MM.1S (cell line): Measurements from ENCODE around the gene CHMP6.

ENCODE experiments used
- DNase-seq: peaks from one replicate; pipeline ENCODE4 v3.0.0-alpha.2; 2015
- H2AFZ ChIP-seq: fragments of 300-600 bp; sonication (generic); 2 replicates; pipeline ENCODE4 v1.6.0; 2016; ENCODE audit warnings: antibody characterized with exemption, low read length
- H3F3A ChIP-seq: fragments of 300-600 bp; sonication (generic); 2 replicates; pipeline ENCODE4 v1.6.1; 2016; ENCODE audit warnings: mild to moderate bottlenecking, antibody characterized with exemption, low read length, moderate library complexity, mixed read lengths; ENCODE audit not compliant: insufficient read depth
- H3K27ac ChIP-seq: fragments of 300-600 bp; sonication (generic); 2 replicates; pipeline ENCODE4 v1.5.1; 2016; ENCODE audit warnings: mild to moderate bottlenecking, low read length
- H3K27me3 ChIP-seq: fragments of 300-600 bp; sonication (generic); replicated peaks from 2 replicates; pipeline ENCODE4 v1.6.0; 2016; ENCODE audit warnings: low read length; ENCODE audit not compliant: insufficient read depth
- H3K36me3 ChIP-seq: fragments of 300-600 bp; sonication (generic); replicated peaks from 2 replicates; pipeline ENCODE4 v1.6.1; 2016; ENCODE audit warnings: mild to moderate bottlenecking, low read length, mixed read lengths; ENCODE audit not compliant: insufficient read depth
- H3K4me1 ChIP-seq: fragments of 300-600 bp; sonication (generic); 2 replicates; pipeline ENCODE4 v1.6.1; 2016; ENCODE audit warnings: low read length, mixed read lengths
- H3K4me2 ChIP-seq: fragments of 300-600 bp; sonication (generic); 2 replicates; pipeline ENCODE4 v1.6.0; 2016; ENCODE audit warnings: low read depth, low read length
- H3K4me3 ChIP-seq: fragments of 300-600 bp; sonication (generic); 2 replicates; pipeline ENCODE4 v1.5.1; 2016; ENCODE audit warnings: low read length, mixed read lengths
- H3K79me2 ChIP-seq: fragments of 300-600 bp; sonication (generic); 2 replicates; pipeline ENCODE4 v1.6.1; 2016; ENCODE audit warnings: mixed run types, low read length, mixed read lengths
- H3K9ac ChIP-seq: fragments of 300-600 bp; sonication (generic); 2 replicates; pipeline ENCODE4 v1.6.1; 2016; ENCODE audit warnings: low read length, mixed read lengths
- H3K9me2 ChIP-seq: fragments of 300-600 bp; sonication (generic); replicated peaks from 2 replicates; pipeline ENCODE4 v1.6.1; 2016; ENCODE audit warnings: mild to moderate bottlenecking, low read length, mixed read lengths; ENCODE audit not compliant: insufficient read depth
- H3K9me3 ChIP-seq: fragments of 300-600 bp; sonication (generic); replicated peaks from 2 replicates; pipeline ENCODE4 v1.6.1; 2016; ENCODE audit warnings: mild to moderate bottlenecking, low read length, mixed read lengths; ENCODE audit not compliant: insufficient read depth
- H4K20me1 ChIP-seq: fragments of 300-600 bp; sonication (generic); 2 replicates; pipeline ENCODE4 v1.6.1; 2016; ENCODE audit warnings: mild to moderate bottlenecking, low read length, moderate library complexity, mixed read lengths; ENCODE audit not compliant: insufficient read depth
- CTCF ChIP-seq: fragments of 300-600 bp; sonication (generic); IDR thresholded peaks from 2 replicates; pipeline ENCODE4 v1.5.1; 2016; ENCODE audit warnings: antibody characterized with exemption, low read length, mixed read lengths
- EZH2 ChIP-seq: fragments of 300-600 bp; sonication (generic); optimal IDR thresholded peaks from 2 replicates; pipeline ENCODE3; 2017; ENCODE audit warnings: low read depth, mild to moderate bottlenecking, antibody characterized with exemption, low read length, mixed read lengths
- EZH2phosphoT487 ChIP-seq: fragments of 300-600 bp; sonication (generic); IDR thresholded peaks from 2 replicates; pipeline ENCODE4 v1.6.1; 2018; ENCODE audit warnings: antibody characterized with exemption, low read length

CHMP6 gene

DNA sequence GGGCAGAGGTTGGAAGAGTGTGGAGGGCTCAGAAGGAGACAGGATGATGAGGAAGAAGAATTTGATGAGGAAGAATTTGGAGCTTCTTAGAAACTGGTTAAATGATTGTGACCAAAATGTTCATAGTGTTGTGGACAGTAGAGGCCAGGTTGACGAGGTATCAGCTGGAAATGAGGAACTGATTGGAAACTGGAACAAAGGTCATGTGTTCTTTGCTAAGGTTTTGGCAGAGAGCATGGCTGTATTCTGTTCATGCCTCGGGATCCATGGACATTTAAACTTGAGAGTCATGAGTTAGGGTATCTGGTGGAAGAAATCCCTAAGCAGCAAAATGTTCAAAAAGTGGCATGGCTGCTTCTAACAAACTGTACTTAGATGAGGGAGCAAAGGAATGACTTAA is 19.3 kb downstream of the CHMP6 start:
- H3K79me2 ChIP-seq = no peaks in the 10 kb centered on the region
- no peaks in the 10 kb centered on the region for H3F3A ChIP-seq
- H2AFZ ChIP-seq = no peak overlapping the region
- H3K4me1 ChIP-seq = no peaks in the 10 kb centered on the region
- TF ChIP-seq CTCF (no peak), EZH2phosphoT487 (no peak), EZH2 (no peak)
- H3K27ac ChIP-seq = no peak overlapping the region
- peaks cover 13% of the 10 kb centered on the region for H3K27me3 ChIP-seq
- no peak overlapping the region for H3K4me2 ChIP-seq
- DNase-seq = no peak
- H4K20me1 ChIP-seq = no peaks in the 10 kb centered on the region
- no peaks in the 10 kb centered on the region for H3K9me3 ChIP-seq
- H3K9me2 ChIP-seq = no peaks in the 10 kb centered on the region
- no peak overlapping the region for H3K9ac ChIP-seq
- H3K4me3 ChIP-seq = no peak overlapping the region
- H3K36me3 ChIP-seq = no peaks in the 10 kb centered on the region

DNA sequence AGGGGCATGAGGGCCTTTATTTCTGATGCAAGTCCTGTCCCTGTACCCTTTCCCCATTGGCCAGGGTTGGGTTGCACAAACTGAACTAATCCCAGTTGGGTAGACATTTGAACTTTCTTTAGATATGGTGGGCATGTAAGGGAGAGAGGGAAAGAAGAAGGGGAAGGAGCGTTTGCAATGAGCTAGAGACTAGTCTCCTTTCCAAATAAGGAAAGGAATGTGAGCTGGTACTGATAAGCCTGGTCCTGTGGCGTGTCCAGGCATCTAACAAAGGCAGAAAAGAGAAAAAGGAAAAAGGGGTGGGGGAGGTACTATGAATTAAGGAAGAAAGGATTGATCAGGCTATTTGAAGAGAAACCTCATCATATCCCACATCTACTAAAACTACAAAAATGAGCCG is 20.3 kb downstream of the CHMP6 start:
- H3K79me2 ChIP-seq = no peaks in the 10 kb centered on the region
- no peak overlapping the region for H3K9ac ChIP-seq
- no peaks in the 10 kb centered on the region for H3K36me3 ChIP-seq
- no peaks in the 10 kb centered on the region for H4K20me1 ChIP-seq
- H3K9me2 ChIP-seq = no peaks in the 10 kb centered on the region
- no peaks in the 10 kb centered on the region for H3F3A ChIP-seq
- no peak overlapping the region for H3K27ac ChIP-seq
- no peak overlapping the region for H3K4me3 ChIP-seq
- DNase-seq = no peak
- no peak overlapping the region for H3K4me2 ChIP-seq
- peaks cover 8% of the 10 kb centered on the region for H3K27me3 ChIP-seq
- H3K4me1 ChIP-seq = no peaks in the 10 kb centered on the region
- TF ChIP-seq CTCF (no peak), EZH2 (no peak), EZH2phosphoT487 (no peak)
- no peak overlapping the region for H2AFZ ChIP-seq
- H3K9me3 ChIP-seq = no peaks in the 10 kb centered on the region

DNA sequence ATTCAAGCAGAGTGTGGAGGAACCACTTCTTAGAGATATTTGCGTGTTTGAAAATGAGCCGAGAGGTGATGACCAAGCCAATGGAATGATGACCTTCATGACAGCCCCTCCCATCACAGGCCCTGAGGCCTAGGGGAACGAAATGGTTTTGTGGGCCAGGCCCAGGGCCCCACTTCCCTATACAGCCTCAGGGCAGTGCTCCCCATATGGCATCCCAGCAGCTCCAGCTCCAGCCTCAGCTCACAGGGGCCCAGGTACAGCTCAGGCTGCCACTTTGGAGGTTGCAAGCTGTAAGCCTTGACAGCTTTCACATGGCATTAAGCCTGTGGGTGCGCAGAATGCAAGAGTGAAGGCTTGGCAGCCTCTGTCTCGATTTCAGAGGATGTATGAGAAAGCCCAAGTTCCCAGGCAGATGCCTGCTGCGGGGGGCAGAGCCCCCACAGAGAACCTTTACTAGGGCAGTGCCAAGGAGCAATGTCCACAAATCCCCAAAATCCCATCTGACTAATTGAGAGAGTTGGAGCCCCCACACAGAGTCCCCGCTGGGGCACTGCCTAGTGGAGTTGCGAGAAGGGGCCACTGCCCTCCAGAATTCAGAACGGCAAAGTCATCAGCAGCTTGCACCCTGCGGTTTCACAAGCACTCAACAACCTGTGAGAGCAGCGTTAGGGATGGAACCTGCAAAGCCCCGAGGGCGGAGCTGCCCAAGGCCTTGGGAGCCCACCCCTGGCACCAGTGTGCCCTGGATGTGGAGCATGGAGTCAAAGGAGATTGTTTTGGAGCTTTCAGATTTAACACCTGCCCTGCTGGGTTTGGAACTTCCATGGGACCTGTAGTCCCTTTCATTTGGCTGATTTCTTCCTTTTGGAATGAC is 21.2 kb downstream of the CHMP6 start:
- Histone ChIP-seq H3K9ac (no peak overlapping the region), H3K9me2 (no peaks in the 10 kb centered on the region), H3K27me3 (peaks cover 7% of the 10 kb centered on the region), H3F3A (no peaks in the 10 kb centered on the region), H3K79me2 (no peaks in the 10 kb centered on the region), H3K36me3 (no peaks in the 10 kb centered on the region), H3K9me3 (no peaks in the 10 kb centered on the region), H3K27ac (no peak overlapping the region), H3K4me1 (peaks cover 3% of the 10 kb centered on the region; the same call in 1 of the 2 replicates), H2AFZ (no peak overlapping the region), H4K20me1 (no peaks in the 10 kb centered on the region), H3K4me3 (no peak overlapping the region), H3K4me2 (no peak overlapping the region)
- no peak for DNase-seq
- TF ChIP-seq EZH2 = no peak
- TF ChIP-seq EZH2phosphoT487 = no peak
- TF ChIP-seq CTCF = no peak
